IPS-NIHi11 (cell line): ENCODE data around the gene GLDC.
"Not testable (repeated sequence)": the region's sequence is repeated elsewhere in the genome, so short reads cannot be mapped to it uniquely, and the experiment has no call there.

Experiments used
- DNase-seq: peaks from one replicate; pipeline ENCODE4 v3.0.0; 2012; ENCODE audit warnings: mixed read lengths, low spot score

GLDC gene

DNA sequence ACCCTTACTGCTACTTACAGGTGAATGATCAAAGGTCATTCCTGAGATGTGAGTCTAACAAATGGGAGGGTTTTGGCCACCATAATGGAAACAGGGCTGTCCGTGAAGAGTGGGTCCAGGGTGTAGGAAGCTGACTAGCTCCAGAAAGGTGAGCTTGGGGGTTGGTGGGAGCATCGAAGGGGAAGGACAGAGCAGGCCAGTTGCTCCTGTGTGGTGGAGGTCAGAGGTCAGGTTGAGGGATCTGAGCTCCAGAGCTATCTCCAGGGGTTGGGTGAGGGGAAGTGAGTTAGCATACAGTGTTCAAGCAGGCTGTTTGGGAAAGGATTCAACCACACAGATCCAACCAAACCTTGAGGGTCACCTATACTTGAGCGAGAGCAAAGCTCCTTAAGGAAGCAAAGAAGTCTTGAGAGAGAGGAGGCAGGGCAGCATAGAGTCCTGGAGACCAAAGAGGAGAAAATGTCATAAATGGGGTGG lies 18.7 kb upstream of the GLDC start:
- DNase-seq: no peak

DNA sequence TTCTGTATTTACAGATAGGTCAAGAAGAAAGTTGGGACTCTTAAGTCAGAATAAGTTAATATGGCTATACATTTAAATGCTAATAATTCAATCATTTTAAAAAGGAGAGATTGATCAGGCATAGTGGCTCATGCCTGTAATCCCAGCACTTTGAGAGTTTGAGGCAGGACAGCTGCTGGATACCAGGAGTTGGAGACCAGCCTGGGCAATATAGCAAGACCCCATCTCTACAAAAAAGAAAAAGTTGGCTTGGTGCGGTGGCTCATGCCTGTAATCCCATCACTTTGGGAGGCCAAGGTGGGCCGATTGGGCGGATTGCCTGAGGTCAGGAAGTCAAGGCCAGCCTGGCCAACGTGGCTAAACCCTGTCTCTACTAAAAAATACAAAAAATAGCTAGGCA lies 15.0 kb upstream of the GLDC start:
- DNase-seq: no peak

DNA sequence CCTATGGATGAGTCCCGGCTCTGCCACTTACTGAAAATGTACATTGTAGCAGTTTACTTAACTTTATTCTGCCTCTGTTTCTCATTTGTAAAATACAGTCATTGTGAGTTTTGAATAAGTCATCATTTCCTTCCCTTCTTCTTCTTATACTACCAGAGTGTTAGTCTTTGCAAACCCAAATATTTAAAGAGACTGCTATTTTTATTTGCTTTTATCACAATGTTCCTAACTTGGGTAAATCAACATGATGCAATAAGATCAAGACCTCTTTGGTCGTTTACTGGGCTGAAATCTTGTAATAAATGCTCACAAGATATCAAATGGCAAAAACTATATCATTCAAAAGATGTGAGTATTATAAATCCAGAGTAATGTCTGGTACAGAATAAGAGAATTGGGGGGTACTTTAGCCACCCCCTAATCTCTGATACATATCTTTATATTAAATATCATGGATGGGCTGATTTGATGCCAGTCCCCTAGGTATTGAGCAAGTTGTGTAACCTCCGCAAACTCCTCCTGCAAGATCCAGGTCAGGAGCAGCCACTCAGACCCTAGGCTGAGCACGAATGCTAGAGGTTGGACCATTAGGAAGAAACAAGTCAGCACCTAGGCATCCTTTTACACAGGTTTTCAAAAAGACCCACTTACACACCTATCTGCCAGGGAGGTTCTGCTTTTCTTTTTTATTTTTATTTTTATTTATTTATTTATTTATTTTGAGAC lies 13.3 kb upstream of the GLDC start:
- DNase-seq: no peak

DNA sequence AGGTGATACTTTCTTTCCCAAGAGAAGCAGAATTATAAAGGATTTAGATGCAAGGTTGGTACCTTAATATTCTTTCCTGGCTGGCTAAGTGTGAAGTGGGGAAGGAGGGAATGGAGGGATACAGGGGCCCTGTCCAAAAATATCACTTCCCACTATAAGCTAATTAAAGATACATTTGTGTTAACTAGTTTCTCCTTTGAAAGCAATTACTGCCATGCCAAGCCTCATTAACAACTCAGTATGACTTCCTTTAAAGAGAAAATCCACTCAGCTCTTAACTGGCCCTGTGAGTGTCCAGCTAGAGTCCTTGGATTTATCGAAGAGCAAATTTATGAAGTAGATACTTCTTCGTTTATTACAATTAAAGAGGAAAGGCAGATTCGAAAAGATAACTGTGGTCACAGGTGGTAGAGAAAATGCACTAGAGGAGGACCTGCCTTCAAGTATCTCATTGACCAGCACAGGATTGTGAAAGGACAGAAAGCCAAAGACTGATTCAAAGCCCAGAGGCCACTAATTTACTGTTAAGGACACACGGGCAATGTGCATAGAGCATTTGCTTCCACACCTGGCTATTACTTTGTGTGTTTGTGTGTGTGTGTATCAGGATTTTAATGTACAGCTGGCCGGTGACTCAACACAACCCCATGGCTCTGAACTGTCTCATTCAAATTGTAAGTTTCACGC lies 11.2 kb upstream of the GLDC start:
- DNase-seq: no peak

DNA sequence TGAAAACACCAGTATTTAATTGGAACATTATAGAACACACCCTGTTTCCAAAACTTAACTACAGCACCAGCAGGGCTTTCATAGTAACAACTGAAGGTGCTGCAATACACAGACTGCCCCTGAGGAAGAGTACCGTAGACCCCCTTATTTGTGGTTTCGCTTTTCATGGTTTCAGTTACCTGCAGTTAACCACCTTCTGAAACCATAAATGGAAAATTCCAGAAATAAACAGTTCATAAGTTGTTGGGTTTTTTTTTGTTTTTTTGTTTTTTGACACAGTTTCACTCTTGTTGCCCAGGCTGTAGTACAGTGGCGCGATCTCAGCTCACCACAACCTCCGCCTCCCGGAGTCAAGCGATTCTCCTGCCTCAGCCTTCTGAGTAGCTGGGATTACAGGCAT lies 9.5 kb upstream of the GLDC start:
- DNase-seq: no peak

DNA sequence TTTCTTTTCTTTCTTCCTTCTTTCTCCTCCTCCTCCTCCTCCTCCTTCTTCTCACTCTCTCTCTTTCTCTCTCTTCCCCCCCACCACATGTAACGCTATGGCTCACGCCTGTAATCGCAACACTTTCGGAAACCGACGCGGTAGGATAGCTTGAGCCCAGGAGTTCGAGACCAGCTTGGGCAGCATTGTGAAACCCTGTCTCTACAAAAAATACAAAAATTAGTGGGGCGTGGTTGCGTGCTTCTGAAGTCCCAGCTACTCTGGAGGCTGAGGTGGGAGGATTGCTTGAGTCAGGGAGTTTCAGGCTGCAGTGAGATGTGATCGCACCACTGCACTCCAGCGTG lies 736 bp upstream of the GLDC start:
- DNase-seq: no peak

DNA sequence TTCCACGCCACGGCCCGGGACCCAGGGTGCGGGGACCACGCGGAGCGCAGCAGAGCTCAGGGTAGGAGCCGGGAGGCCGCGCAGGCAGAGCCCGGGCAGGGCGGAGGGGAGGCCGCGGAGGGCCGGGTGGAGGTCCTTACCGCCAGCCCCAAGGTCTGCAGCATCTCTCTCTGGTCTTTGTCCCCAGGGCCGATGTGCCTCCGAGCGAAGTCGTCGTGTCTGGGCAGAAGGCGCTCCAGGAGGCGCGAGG lies 499 bp downstream of the GLDC start:
- peak; percentile 51 for DNase-seq

DNA sequence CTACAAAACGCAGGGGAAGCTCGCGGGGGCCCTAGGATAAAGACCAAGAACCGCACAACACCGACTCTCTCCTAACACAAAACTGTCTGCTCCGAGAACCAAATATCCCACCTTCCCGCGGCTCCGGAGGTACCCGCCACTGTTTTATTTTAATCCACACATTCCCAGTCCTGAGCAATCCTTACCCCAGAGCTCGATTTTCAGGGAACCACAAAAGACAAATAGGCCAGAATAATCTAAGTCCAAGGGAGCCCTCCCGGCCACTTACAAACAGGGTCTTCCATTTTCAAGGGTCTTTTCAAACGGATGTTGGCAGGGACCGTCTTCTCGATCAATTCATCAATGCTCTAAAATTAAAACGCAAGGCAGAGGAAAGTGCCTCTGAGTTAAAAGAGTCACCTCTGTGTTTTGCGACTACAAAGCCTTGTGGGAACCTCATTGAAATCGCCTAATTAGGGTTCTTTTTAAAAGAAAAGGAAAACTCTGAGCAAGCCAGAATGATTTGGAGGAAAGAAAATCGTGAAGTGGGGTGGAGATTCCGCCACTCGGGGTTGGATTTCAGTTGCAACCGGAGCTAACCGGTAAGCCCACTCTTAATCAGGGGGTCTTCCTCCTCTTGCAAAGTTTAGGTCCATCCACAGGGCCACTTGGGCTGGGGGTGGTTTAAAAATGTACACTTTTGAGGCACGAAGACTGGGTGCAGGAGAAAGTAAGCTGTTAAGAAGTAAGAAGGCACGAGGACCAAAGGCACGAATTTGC lies 1.0 kb downstream of the GLDC start:
- no peak for DNase-seq

DNA sequence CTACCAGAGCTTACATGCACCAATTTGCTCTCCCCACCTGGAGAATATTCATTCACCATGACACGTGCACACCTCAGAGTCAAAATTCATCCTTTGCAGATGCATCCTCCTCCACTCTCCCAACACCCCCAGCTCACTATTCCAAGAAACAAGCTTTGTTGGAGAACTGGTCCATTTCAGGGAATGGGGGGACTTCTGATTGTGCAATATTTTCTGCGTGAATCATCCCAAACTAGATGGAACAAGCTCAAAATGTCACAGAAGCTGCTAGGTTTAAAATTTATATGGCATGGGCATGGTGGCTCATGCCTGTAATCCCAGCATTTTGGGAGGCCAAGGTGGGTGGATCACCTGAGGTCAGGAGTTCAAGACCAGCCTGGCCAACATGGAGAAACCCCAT lies 3.6 kb downstream of the GLDC start:
- no peak for DNase-seq

DNA sequence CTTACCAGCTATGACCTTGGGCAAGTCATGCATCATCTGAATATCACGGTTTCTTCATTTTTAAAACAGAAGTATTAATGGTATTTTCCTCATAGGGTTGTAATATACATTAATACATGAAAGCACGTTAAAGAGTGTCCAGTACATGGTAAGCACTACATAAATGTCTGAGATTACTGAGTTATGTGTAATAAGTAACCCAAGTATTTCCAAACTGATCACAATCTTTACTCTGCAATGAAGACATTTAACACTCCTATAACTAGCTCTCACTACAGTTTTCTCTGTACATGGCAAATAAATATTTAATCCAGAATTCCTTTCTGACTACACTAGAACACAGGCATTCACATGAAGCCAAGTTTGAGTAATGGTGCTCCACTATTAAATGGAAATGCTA lies 4.0 kb downstream of the GLDC start:
- no peak for DNase-seq

DNA sequence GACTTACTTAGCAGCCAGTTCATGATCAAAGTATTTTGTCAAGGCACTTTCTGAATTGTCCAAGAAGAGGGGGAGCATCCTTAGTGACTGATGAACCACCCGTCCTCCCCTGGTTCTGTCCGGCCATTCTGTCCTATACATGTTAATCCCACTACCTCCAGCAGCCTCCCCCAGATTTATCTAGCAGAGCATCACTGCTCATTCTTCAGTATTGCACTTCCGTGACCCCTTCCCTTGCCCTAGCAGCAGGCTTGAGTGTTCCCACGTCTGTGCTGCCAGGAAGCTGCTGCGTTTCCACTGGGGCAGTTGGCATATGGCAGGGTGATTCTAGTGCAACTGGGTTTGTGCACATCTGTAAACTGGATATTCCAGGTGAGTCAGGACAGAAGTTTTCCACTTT lies 4.5 kb downstream of the GLDC start:
- DNase-seq: no peak

DNA sequence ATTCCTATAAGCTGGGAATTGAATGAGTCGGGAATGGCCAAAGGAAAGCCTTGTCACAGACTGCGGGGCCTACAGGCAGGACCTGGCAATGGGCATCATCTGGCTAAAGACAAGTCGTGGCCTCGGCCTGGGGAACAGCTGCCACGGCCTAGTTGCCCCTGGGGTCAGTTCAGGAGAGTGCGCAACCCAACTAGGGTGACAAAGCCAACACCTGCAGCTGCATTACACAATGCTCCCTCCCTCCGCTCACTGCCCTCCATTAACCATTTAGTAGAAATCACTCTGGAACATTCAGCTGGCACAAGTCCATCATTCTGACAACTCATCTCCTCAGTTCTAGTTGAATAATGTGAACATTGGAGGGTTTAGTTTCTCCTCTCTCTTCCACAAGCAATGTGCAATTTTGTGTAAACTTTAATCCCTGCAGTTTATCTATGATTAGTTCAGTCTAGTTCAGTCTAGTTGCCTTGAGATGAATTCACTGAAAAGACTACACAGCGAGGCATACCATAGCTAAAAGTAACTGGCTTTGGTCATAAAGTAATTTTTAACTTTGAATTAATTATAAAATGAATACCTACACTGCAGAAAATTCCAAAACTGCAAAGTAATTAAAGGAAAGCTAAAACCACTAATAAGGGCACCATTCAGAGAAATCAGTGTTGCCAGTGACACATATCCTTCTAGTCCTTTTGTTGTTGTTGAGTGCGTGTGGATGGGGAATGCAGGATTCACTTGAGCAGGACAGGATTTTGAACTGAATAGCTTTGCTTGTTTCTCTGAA lies 5.1 kb downstream of the GLDC start:
- DNase-seq: no peak

DNA sequence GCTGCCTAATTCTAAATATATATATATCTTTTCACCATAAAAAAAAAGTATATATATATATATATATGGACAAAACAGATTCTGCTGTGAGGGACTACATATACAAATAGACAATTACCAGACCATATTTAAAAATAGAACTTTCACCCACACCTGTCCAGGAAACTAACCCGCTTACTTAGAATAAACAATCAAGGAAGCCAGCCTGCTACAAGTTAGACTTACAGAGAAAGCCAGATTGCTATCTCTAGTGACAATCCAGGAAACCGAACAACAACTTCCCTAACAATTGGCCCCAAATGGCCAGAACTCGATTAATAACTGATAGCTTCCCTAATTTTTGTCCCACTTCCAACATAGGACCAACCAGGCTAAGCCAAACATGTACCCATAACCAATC lies 5.9 kb downstream of the GLDC start:
- DNase-seq: no peak

DNA sequence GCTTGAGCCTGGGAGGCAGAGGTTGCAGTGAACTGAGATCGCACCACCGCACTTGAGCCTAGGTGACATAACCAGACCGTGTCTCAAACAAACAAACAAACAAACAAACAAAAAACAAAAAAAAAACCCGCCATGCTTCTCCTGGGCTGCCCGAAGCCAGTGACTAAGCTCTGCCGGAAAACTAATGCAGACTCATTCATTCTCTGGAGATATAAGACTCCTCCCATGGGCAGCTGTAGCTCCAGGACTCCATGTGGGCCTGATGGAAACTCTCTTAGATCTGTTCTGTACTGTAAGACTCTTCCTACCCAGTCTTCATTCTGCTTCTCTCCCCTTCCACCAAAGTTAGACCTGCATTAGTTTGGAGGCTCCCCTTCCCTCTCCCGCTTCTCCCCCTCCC lies 11.1 kb downstream of the GLDC start:
- no peak for DNase-seq

DNA sequence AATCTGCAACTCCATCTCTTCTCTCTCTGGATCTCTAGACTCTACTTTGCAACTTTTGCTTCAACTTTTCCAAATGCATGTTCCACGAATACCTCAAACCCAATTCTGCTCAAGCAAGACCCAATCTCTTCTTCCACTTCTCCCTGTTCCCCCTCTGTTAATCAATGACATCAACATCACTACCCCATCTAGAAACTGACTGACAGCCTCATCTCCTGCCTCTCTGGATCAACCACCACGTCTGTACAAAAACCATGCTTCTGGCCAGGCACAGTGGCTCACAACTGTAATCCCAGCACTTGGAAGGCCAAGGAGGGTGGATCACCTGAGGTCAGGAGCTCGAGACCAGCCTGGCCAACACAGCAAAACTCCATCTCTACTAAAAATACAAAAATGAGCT lies 12.2 kb downstream of the GLDC start:
- no peak for DNase-seq

DNA sequence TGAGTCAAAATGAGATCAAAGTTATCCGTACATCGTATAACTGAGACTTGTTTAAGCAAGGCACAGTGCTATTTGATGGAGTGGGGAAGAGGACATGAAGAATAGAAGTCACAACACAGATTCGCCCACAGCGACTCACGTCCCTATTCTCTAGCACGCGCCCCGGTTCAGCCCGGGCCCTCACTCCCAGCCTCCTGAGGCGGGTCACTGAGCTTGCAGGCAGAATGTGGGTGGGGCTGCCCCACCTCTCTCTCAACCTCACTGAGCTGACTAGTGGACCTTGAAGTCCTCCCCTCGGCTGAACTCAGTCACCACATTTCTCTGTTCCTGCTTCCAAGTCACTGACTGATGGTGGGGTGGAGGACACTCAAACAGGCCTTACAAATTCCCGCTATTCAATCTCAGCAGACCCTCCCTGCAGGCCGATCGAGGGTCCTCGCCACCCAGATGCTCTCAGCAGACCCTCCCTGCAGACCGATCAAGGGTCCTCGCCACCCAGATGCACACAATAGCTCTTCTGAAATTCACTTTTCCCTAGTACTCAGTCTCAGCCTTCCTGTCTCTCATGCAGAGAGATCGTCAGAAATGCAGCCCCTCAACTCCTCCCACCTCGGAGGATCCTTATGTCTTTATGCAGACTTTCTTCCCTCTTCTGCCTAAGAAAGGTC lies 12.9 kb downstream of the GLDC start:
- DNase-seq: peak; percentile 61

DNA sequence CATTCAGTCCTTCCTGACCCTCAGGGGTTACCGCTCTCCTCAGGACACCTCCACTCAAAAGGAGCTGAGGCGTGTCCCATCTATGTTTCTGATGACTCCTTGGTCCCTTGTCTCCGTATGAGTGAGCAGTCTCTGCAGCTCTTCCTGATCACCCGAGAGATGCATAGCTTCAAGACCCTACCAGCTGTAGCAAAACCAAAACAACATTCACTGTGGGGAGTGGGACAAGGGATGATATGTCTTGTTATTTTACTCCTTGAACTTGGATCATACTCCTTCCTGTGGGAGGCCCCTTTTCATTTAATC lies 14.4 kb downstream of the GLDC start:
- no peak for DNase-seq

DNA sequence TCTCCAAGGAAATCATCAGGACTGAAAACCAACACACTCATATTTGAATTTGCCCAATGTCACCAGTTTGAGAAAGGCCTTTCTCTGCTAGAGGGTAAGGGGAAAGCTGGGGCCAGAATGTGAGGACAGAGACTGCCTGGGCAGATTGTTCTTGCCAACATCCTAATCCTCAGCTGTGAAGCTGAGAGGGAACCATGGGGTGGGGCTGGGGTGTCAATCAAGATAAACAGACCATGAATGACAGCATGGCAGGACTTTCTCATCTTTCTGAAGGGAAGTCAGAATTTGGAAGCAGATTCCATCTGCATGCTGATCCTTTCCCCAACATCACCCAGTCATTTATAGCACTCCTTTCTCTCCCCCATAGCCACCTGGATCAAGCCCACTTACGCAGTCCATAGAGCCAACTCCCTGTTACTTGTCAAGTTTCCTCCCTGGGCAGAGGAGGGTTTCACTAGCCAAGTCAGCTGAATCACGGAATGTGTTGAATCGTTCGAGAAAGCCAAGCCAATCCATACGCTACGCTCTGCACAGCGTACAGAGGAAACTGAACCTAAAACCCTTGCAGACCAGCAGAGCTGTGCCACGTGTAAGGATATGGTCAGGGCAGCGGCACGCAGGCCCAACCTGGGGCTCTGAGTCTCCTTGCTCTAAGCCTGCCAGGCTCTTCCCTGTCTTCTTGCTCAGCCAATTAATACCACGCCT lies 14.9 kb downstream of the GLDC start:
- DNase-seq: no peak

DNA sequence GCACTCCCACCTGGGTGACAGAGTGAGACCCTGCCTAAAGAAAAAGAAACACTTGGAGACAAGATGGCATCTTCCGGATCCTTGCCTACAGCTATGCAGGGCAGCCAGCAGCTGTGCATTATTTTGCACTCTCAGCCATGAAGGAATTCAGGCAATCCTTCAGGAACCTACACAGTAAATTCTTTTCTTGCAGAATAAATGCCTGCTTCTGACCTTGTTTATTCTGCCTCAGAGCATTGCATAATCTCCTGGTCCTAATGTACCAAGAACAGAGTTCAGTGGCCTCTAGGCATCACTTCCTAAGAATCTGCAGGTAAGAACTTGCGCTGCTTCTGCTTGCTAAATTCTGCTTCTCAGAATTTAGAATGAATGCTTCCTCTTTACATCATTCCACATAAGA lies 16.8 kb downstream of the GLDC start:
- DNase-seq: no peak

DNA sequence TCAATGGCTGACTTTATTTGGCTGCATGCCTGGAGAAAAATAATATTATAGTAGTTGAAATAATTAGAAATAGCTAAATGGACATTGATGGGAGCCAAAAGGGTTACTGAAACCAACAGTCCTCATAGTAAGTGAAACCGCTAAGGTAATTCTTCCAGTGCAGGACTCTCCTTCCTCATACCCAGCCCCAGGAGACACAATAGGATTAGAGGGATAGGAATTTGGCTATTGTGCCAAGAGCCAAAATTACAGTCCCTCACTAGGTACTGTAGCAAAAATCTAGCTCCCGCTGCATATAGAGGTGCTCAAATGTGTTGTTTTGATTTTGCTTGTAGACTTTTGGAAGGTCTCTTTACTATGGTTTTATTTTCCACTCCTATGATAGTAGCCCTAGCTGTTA lies 20.2 kb downstream of the GLDC start:
- DNase-seq: no peak

DNA sequence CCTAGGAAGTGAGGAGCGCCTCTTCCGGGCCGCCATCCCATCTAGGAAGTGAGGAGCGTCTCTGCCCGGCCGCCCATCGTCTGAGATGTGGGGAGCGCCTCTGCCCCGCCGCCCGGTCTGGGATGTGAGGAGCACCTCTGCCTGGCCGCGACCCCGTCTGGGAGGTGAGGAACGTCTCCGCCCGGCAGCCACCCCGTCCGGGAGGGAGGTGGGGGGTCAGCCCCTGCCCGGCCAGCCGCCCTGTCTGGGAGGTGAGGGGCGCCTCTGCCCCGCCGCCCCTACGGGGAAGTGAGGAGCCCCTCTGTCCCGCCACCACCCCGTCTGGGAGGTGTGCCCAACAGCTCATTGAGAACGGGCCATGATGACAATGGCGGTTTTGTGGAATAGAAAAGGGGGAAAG lies 22.7 kb downstream of the GLDC start:
- not testable (repeated sequence) for DNase-seq

DNA sequence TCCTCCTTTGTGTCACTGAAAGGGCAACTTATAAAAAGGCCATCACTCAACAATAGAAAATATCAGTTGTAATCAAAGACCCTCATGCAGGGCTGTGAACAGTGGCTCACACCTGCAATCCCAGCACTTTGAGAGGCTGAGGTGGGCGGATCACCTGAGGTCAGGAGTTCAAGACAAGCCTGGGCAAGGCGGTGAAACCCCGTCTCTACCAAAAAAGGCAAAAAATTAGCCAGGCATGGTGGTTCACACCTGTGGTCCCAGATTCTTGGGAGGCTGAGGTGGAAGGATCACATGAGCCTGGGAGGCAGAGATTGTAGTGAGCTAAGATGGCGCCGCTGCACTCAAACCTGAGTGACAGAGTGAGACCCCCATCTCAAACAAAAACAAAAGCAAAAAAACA lies 24.7 kb downstream of the GLDC start:
- DNase-seq: no peak
